Ectodermal cell (in vitro differentiated cells): ENCODE results near the gene DAAM1.

Experiments
- H3K27ac ChIP-seq: 2 replicates; pipeline ENCODE4 v1.7.0; 2013; ENCODE audit warnings: mild to moderate bottlenecking, low read depth, low read length; ENCODE audit not compliant: insufficient read depth, poor library complexity, severe bottlenecking
- H3K27me3 ChIP-seq: 2 replicates; pipeline ENCODE4 v1.7.0; 2013; ENCODE audit warnings: mild to moderate bottlenecking, low read length; ENCODE audit not compliant: insufficient read depth, control insufficient read depth, poor library complexity, severe bottlenecking
- H3K36me3 ChIP-seq: one replicate; pipeline ENCODE4 v1.7.0; 2013; ENCODE audit warnings: low read length; ENCODE audit not compliant: control insufficient read depth, insufficient read depth
- H3K4me1 ChIP-seq: one replicate; pipeline ENCODE4 v1.7.0; 2013; ENCODE audit warnings: low read length; ENCODE audit not compliant: control insufficient read depth, insufficient read depth
- H3K4me3 ChIP-seq: 2 replicates; pipeline ENCODE4 v1.7.0; 2013; ENCODE audit warnings: low read depth, low read length, control low read depth; ENCODE audit not compliant: insufficient read depth
- H3K9me3 ChIP-seq: 2 replicates; pipeline ENCODE4 v1.7.0; 2013; ENCODE audit warnings: mild to moderate bottlenecking, low read length, moderate library complexity; ENCODE audit not compliant: control insufficient read depth
- WGBS, 2 experiments: methylation state at CpG; one replicate each; pipeline ENCODE4 v1.1.7; 2013; ENCODE audit warnings: missing lambda C conversion rate in 2 of 2; 5-methylcytosine and 5-hydroxymethylcytosine counted together

The DAAM1 gene

GRCh38 chr14:59395672-59396071, 207.2 kb downstream of the DAAM1 start:
- 29 to 38% methylated on average over 3 of the region's 3 CpGs for WGBS, 2 experiments
- H3K27me3 ChIP-seq, result no peaks in the 10 kb centered on the region

GRCh38 chr14:59398841-59399240, 210.4 kb downstream of the DAAM1 start:
- H3K4me1 ChIP-seq, result no peaks in the 10 kb centered on the region
- 93 to 96% methylated on average over 1 of the region's 1 CpG for WGBS, 2 experiments
- no peak overlapping the region for H3K4me3 ChIP-seq
- no peaks in the 10 kb centered on the region for H3K27me3 ChIP-seq
- no peak overlapping the region for H3K27ac ChIP-seq
- no peaks in the 10 kb centered on the region for H3K9me3 ChIP-seq
- H3K36me3 ChIP-seq, result no peaks in the 10 kb centered on the region

More at GRCh38 chr14:59395672-59396071, 207.2 kb downstream of the DAAM1 start:
- no peaks in the 10 kb centered on the region for H3K4me1 ChIP-seq
- no peaks in the 10 kb centered on the region for H3K36me3 ChIP-seq
- no peaks in the 10 kb centered on the region for H3K9me3 ChIP-seq
- no peak overlapping the region for H3K4me3 ChIP-seq
- H3K27ac ChIP-seq, result no peak overlapping the region

DNA sequence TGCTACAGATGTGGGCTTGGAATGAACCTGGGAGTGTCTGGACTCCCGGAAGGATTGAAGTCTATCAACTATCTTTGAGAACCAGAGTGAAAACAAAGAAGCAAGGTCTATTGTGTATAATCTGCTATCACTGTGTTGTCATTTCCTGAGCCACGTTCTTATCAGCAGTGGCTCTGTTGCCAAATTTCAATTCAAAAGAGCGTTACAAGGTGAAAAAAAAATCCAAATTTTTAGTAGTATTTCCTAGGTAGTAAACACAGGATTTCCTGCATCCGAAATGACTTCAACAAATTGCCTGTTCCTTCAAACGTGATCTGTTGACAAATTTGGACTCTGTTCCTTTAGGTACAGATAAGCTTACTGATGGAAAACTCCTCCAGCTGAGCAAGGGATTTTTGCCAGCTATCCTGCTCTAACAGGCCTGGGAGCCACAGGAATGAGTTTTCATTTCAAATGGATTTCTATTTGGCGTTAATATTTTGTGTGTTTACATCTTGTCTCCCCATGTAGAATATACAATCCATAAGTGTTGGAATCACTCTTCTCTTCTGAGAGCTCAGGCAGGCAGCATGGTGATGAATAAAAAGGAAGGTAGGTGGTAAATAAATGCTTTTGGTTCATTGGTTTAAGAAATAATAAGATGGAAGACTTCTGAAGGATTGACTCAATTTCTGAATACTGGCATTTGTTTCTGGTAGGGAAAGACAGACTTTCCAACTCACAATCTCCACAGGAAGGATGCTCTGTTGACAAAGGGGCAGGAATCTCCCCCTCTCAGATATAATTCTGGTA, 218.2 kb downstream of the DAAM1 start:
- Histone ChIP-seq H3K9me3 (no peaks in the 10 kb centered on the region), H3K27me3 (no peaks in the 10 kb centered on the region), H3K4me1 (no peaks in the 10 kb centered on the region), H3K27ac (no peak overlapping the region), H3K36me3 (no peaks in the 10 kb centered on the region), H3K4me3 (no peak overlapping the region)
- 82 to 84% methylated on average over 5 to 6 of the region's 6 CpGs for WGBS, 2 experiments

- Histone ChIP-seq H3K27ac (no peak overlapping the region), H3K9me3 (no peaks in the 10 kb centered on the region), H3K4me1 (no peaks in the 10 kb centered on the region), H3K27me3 (no peaks in the 10 kb centered on the region), H3K36me3 (no peaks in the 10 kb centered on the region), H3K4me3 (no peak overlapping the region)
- WGBS, 2 experiments, result 94 to 96% methylated on average over 4 of the region's 4 CpGs
Measured at GRCh38 chr14:59407246-59408010, 219.0 kb downstream of the DAAM1 start.

- Histone ChIP-seq H3K4me3 (no peak overlapping the region), H3K9me3 (no peaks in the 10 kb centered on the region), H3K36me3 (no peaks in the 10 kb centered on the region), H3K4me1 (no peaks in the 10 kb centered on the region), H3K27ac (no peak overlapping the region), H3K27me3 (no peaks in the 10 kb centered on the region)
- 90 to 97% methylated on average over 2 to 5 of the region's 5 CpGs for WGBS, 2 experiments
Measured at GRCh38 chr14:59415836-59416602, 227.6 kb downstream of the DAAM1 start.

DNA sequence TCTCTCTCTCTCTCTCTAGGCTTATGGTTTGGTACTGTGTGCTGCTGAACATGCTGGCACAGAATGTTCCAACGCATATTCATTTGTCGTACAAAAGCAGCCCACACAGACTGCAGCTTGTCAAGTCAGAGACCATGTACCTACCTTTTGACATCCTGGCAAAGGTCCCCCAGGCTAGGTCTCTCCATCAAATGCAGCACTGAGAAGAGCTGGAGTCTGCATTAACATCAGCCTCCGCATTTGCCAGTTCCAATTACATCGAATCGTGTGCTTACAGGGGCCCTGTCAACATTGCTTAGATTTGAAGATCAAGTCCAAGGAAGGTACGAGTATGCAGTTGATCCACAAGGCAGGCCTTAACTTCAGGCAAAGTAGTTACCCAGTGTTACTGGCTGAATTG, 228.8 kb downstream of the DAAM1 start:
- no peaks in the 10 kb centered on the region for H3K9me3 ChIP-seq
- 79% methylated on average over 6 of the region's 6 CpGs for WGBS, 2 experiments
- no peak overlapping the region for H3K4me3 ChIP-seq
- H3K27me3 ChIP-seq, result no peaks in the 10 kb centered on the region
- H3K36me3 ChIP-seq, result no peaks in the 10 kb centered on the region
- no peak overlapping the region for H3K27ac ChIP-seq
- H3K4me1 ChIP-seq, result no peaks in the 10 kb centered on the region

DNA sequence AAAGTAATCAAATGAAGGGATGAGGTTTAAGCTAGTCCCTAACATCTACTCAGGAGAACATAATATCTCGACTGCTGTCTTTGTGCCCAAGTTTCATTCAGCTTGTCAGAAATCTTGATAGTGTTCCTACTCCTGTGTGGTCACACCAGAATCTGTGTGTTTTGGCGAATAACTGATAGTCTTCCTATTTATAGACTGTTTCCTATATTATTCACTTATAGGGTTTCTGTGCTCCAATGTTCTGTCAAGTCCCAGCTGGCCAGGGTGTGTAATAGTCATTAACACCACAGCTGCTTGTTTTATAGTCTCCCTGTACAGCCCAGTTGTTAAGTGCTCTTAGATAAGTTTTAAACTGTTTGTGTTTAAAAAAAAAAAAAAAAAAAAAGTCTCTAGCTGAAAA, 230.8 kb downstream of the DAAM1 start:
- no peak overlapping the region for H3K4me3 ChIP-seq
- H3K27me3 ChIP-seq, result no peaks in the 10 kb centered on the region
- 89 to 96% methylated on average over 1 to 2 of the region's 2 CpGs for WGBS, 2 experiments
- no peaks in the 10 kb centered on the region for H3K4me1 ChIP-seq
- H3K36me3 ChIP-seq, result no peaks in the 10 kb centered on the region
- H3K9me3 ChIP-seq, result no peaks in the 10 kb centered on the region
- H3K27ac ChIP-seq, result no peak overlapping the region
